HG03175 (cell line): ENCODE results near the gene SLC35A5.

Experiments used
- ATAC-seq: cut with Tn5 transposase; IDR thresholded peaks from one replicate; pipeline ENCODE4 v1.9.1; 2021; ENCODE audit warnings: mild to moderate bottlenecking, moderate library complexity; ENCODE audit not compliant: unreplicated experiment

Gene SLC35A5

GRCh38 chr3:112623213-112623612, 61.4 kb downstream of the SLC35A5 start:
- ATAC-seq = no peak

- no peak for ATAC-seq
Measured at GRCh38 chr3:112623717-112624116, 61.9 kb downstream of the SLC35A5 start.

- no peak for ATAC-seq
Measured at GRCh38 chr3:112627419-112627818, 65.6 kb downstream of the SLC35A5 start.

GRCh38 chr3:112627919-112628466, 66.1 kb downstream of the SLC35A5 start:
- no peak for ATAC-seq

- no peak for ATAC-seq
Measured at GRCh38 chr3:112629425-112629824, 67.6 kb downstream of the SLC35A5 start.

- ATAC-seq = no peak
Measured at GRCh38 chr3:112631257-112631656, 69.4 kb downstream of the SLC35A5 start.

GRCh38 chr3:112632596-112632995, 70.8 kb downstream of the SLC35A5 start:
- ATAC-seq = no peak

GRCh38 chr3:112633191-112633590, 71.3 kb downstream of the SLC35A5 start:
- no peak for ATAC-seq

GRCh38 chr3:112633757-112634156, 71.9 kb downstream of the SLC35A5 start:
- no peak for ATAC-seq

GRCh38 chr3:112634786-112635541, 73.1 kb downstream of the SLC35A5 start:
- ATAC-seq = no peak
